GM21619 (cell line): ENCODE results near the gene TBCA.

Experiments used
- ATAC-seq: cut with Tn5 transposase; IDR thresholded peaks from one replicate; pipeline ENCODE4 v1.9.1; 2021; ENCODE audit not compliant: unreplicated experiment

TBCA gene

GRCh38 chr5:77643654-77644370 is 132.3 kb downstream of the TBCA start:
- ATAC-seq = no peak

- no peak for ATAC-seq
These were observed 133.1 kb downstream of the TBCA start for GRCh38 chr5:77642738-77643653.

DNA sequence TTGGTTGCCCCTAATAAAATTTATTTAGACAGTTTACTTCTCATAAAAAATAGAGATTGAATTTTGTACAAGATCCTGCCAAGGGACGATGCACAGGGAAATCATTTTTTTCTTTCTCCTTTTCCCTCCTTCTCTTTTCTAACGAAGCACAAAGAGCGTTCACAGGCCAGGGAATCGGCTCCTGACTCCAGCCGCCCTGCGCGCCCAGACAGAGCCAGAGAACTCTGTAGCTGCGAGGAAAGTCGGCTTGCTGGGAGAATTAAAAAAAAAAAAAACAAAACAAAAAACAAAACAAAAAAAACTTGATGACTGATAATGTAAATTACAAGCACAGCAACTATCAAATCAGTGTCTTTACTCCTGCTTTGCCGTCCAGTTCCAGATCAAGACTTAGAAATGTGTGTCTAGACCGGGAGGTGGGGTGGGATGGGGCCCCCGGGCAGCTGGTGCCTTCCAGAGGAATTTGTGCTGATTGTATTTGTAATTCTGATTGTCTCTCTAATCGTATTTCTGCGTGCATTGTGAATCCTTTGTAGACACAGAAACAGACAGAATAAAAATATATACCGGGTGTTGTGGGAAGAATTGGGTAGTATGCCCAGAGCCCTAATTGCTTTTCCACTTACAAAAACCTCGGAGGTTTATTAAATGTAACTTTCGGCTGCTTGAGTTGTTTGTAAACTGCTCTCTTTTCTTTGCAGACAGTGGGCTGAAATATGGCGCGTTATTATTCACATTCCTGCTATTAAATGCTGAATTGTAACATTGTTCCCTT is 134.0 kb downstream of the TBCA start:
- no peak for ATAC-seq

DNA sequence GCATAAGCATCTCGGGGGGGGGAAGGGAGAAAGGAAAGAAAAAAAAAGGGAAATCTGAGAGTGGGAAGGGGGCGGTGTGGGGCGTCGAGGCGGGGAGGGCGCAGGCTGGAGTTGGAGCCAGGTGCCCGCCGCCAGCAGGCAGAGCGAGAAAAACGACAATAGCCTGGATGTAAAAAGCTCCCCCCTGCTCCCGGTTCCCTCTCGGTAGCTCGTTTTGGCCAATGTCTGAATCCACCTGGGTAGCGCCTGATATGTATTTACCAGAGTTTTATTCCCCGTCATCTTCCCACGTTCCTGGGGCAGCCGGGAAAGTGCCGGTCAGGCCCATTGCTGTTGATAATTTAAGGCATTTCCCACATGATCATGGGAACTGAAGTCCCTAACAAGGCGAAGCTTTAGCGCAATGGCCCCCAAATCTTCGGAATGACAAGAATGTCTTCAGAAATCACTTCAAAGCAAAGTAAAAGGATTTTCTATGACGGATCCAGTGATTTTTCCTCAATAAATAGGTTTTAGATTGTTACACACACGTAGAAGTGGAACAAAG is 134.7 kb downstream of the TBCA start:
- no peak for ATAC-seq
